Measurements from ENCODE around the gene ZNF398. TPM values are rescaled to one million over a fixed set of nuclear protein-coding genes. Genes with fewer than 3 reads are reported as not detected.
A peak's percentile ranks its signal among the peaks of the same experiment; 100 is the strongest.

Gene ZNF398
- total and polyA plus RNA-seq, 10 donors: 1.6 to 23.7 (median 15.6) TPM

DNA sequence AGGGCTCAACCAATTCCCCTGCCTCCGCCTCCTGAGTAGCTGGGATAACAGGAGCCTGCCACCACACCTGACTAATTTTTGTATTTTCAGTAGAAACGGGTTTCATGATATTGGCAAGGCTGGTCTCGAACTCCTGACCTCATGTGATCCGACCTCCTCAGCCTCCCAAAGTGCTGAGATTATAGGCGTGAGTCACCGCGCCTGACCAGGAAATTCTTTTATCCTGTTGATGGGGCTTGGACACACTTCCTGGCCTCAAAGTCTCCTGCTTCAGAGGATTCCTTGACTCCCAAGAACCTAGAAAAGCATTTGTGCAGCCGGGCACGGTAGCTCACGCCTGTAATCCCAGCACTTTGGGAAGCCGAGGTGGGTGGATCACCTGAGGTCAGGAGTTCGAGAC is 37.3 kb upstream of the ZNF398 start:
- H3K36me3 ChIP-seq: peaks cover 0 to 5% (median 1%) of the 10 kb centered on the region in 6 donors
- TF ChIP-seq, protein P1, sequence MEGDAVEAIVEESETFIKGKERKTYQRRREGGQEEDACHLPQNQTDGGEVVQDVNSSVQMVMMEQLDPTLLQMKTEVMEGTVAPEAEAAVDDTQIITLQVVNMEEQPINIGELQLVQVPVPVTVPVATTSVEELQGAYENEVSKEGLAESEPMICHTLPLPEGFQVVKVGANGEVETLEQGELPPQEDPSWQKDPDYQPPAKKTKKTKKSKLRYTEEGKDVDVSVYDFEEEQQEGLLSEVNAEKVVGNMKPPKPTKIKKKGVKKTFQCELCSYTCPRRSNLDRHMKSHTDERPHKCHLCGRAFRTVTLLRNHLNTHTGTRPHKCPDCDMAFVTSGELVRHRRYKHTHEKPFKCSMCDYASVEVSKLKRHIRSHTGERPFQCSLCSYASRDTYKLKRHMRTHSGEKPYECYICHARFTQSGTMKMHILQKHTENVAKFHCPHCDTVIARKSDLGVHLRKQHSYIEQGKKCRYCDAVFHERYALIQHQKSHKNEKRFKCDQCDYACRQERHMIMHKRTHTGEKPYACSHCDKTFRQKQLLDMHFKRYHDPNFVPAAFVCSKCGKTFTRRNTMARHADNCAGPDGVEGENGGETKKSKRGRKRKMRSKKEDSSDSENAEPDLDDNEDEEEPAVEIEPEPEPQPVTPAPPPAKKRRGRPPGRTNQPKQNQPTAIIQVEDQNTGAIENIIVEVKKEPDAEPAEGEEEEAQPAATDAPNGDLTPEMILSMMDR (IDR thresholded peaks at IDR 0.05 in 8 of 11, conservative IDR thresholded peaks at IDR 0.05 in 3 of 11): no peak
- TF ChIP-seq POLR2AphosphoS5 (IDR thresholded peaks at IDR 0.05) (no peak), POLR2A (IDR thresholded peaks at IDR 0.05) (no peak)
- H3K27me3 ChIP-seq (replicated peaks in 1 of 7): no peaks in the 10 kb centered on the region
- intact Hi-C loops (cut with DNase I; ENCODE audit: low total_unique reads): no loop called here
- 88 to 92% (median 90%) methylated on average over 10 to 12 of the region's 12 CpGs for WGBS, 5 donors
- no peaks in the 10 kb centered on the region for H3K9me3 ChIP-seq
- H3K4me1 ChIP-seq: no peaks in the 10 kb centered on the region
- H3K27ac ChIP-seq: no peak overlapping the region
- DNase-seq: no peak
- no peak overlapping the region for H3K4me3 ChIP-seq

DNA sequence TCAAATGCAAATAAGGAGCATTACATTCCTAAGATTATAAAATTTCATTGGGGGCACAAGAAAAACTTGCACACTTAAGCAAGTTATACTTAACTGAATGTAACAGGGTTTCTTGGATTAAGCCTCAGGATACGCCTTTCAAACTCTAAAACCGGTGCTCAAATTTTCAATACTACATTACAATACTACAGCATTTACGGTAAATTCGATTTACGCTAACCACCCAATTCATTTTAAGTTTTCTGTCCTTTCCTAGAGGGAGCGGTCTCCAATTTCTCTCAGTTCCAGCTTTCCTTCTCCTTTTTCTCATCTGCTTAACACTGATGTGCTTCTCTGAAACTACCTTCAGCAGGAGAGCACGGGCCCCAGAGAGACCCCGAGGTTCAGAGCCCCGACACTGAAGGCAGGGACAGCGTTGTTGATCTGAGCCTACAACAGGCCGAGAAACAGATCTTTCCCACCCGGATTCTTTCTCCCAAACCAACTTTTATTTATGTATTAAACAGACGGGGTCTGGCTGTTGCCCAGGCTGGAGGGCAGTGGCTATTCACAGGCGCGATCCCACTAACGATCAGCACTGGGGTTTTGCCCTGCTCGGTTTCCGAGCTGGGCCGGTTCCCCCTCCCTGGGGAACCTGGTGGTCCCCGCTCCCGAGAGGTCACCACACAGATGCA is 21.9 kb upstream of the ZNF398 start:
- no peak for TF ChIP-seq POLR2A (IDR thresholded peaks at IDR 0.05)
- TF ChIP-seq POLR2AphosphoS5 (IDR thresholded peaks at IDR 0.05): no peak
- TF ChIP-seq, protein P1 (IDR thresholded peaks at IDR 0.05 in 8 of 11, conservative IDR thresholded peaks at IDR 0.05 in 3 of 11): no peak
- H3K9me3 ChIP-seq: peaks cover 0 to 6% (median 4%) of the 10 kb centered on the region in 8 donors
- peaks cover 6 to 28% (median 19%) of the 10 kb centered on the region in 6 donors for H3K4me1 ChIP-seq
- 4 to 10% (median 5%) methylated on average over 20 to 21 of the region's 21 CpGs for WGBS, 5 donors
- intact Hi-C loops (cut with DNase I; ENCODE audit: low total_unique reads): no loop called here
- DNase-seq: no peak
- peak overlapping the region; percentile 92 to 99 (median 96) for H3K27ac ChIP-seq
- peaks cover 0 to 16% (median 8%) of the 10 kb centered on the region in 6 donors for H3K36me3 ChIP-seq
- H3K27me3 ChIP-seq (replicated peaks in 1 of 7): no peaks in the 10 kb centered on the region
- peak overlapping the region; percentile 69 to 93 (median 87) for H3K4me3 ChIP-seq

DNA sequence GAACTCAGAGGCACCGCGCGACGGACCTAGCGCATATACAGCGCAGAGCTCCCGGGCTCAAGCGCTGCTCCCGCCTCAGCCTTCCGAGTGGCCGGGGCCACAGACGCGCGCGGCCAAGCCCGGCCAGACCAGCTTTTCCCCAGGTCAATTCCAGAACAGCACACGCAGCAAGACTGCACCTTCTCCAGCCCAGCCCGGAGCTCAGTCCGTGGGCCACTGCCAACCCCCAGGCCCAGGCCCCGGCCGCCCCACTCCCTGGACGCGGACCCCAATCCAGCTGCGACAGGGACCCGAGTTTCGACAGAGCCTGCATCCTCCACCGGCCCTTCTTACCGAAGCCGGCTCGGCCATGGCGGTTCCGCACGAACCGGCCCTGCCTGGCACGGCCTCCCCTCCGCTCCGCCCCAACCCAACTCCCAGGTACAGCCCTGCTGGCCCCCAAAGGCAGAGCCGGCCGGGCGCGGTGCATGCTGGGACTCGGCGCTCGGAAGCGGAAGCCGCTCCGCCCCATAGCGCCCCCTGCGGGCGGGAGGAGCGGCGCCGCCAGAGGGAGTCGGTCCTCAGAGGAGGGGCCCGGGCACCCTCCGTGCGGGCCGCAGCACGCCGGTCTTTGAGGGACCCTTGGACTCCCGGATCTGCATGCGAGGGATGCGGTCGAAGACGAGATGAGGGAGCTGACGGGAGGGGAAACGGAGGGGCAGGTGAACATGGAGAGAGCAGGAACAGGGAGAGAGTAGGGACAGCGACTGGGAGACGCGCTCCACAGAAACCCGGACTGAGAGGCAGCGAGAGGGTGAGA is 21.2 kb upstream of the ZNF398 start, which contains the start of gene ZNF425:
Gene ZNF425 (minus strand): TSS at position 462 of the 799 bp plus-strand sequence. CDS start 111 bp downstream, at position 351.
- peak; percentile 99 for DNase-seq
- 0 to 1% (median 0%) methylated on average over 20 to 72 of the region's 72 CpGs for WGBS, 5 donors
- no peaks in the 10 kb centered on the region for H3K27me3 ChIP-seq (replicated peaks in 1 of 7)
- peak within 1 kb of the TSS; percentile 92 to 99 (median 96) for H3K27ac ChIP-seq
- intact Hi-C loops (cut with DNase I; ENCODE audit: low total_unique reads): no loop called here
- H3K4me3 ChIP-seq: peak within 1 kb of the TSS; percentile 69 to 93 (median 87)
- H3K36me3 ChIP-seq: peaks cover 0 to 23% (median 15%) of the 10 kb centered on the region in 6 donors
- peaks cover 6 to 28% (median 19%) of the 10 kb centered on the region in 6 donors for H3K4me1 ChIP-seq
- TF ChIP-seq, protein P1 (IDR thresholded peaks at IDR 0.05 in 8 of 11, conservative IDR thresholded peaks at IDR 0.05 in 3 of 11): peak; percentile 97 to 100 (median 99)
- TF ChIP-seq POLR2AphosphoS5 (IDR thresholded peaks at IDR 0.05) (peak; percentile 98 to 99 (median 98)), POLR2A (IDR thresholded peaks at IDR 0.05) (peak; percentile 87 to 95 (median 92))
- peaks cover 7 to 14% (median 12%) of the 10 kb centered on the region in 8 donors for H3K9me3 ChIP-seq
